Liver (tissue), 9 donors: ENCODE measurements around the gene SAMD14. TPM values are rescaled to one million over a fixed set of nuclear protein-coding genes. Genes with fewer than 3 reads are reported as not detected.
A peak's percentile ranks its signal among the peaks of the same experiment; 100 is the strongest.

Experiments
- DNase-seq: peaks from one replicate; pipeline ENCODE4 v3.0.0-alpha.2; 2017; ENCODE audit warnings: low spot score
- H3K27ac ChIP-seq, 2 donors: one replicate each; pipeline ENCODE4 v1.7.0; 2013; ENCODE audit warnings: inconsistent platforms in 2 of 2, low read length in 2 of 2, control low read depth in 1 of 2, low read depth in 1 of 2, mild to moderate bottlenecking in 1 of 2
- H3K27me3 ChIP-seq, 4 donors: one replicate each; pipeline versions ENCODE4 v1.6.1 to v1.7.0; 2013; ENCODE audit warnings: low read length in 3 of 4, inconsistent platforms in 1 of 4, mild to moderate bottlenecking in 1 of 4, moderate library complexity in 1 of 4; ENCODE audit not compliant: control insufficient read depth in 4 of 4, insufficient read depth in 4 of 4
- H3K36me3 ChIP-seq, 4 donors: one replicate each; pipeline versions ENCODE4 v1.6.1 to v1.7.0; 2013; ENCODE audit warnings: low read length in 3 of 4, mild to moderate bottlenecking in 3 of 4, low read depth in 1 of 4, moderate library complexity in 1 of 4; ENCODE audit not compliant: control insufficient read depth in 4 of 4, insufficient read depth in 3 of 4
- H3K4me1 ChIP-seq, 4 donors: one replicate each; pipeline versions ENCODE4 v1.6.1 to v1.7.0; 2013; ENCODE audit warnings: low read length in 3 of 4, mild to moderate bottlenecking in 3 of 4, moderate library complexity in 1 of 4; ENCODE audit not compliant: control insufficient read depth in 4 of 4, insufficient read depth in 4 of 4
- H3K4me3 ChIP-seq, 3 donors: one replicate each; pipeline versions ENCODE4 v1.6.1 to v1.7.0; 2013; ENCODE audit warnings: low read length in 3 of 3, control low read depth in 1 of 3, low read depth in 1 of 3, mild to moderate bottlenecking in 1 of 3
- H3K9ac ChIP-seq, 2 donors: one replicate each; pipeline ENCODE4 v1.7.0; 2013; ENCODE audit warnings: low read length in 2 of 2, mild to moderate bottlenecking in 2 of 2, moderate library complexity in 2 of 2, control low read depth in 1 of 2, low read depth in 1 of 2
- H3K9me3 ChIP-seq, 4 donors: one replicate each; pipeline versions ENCODE4 v1.6.1 to v1.7.0; 2013; ENCODE audit warnings: low read length in 3 of 4; ENCODE audit not compliant: control insufficient read depth in 4 of 4
- CTCF ChIP-seq: fragments of 150-350 bp; IDR thresholded peaks from 2 replicates; pipeline ENCODE4 v1.5.1; 2017; ENCODE audit warnings: improper control_type of control experiment, low read depth, low read length; ENCODE audit not compliant: missing input control
- EGR1 ChIP-seq, 2 donors: IDR thresholded peaks; 2 replicates each; pipeline ENCODE4 v1.6.1; 2016 to 2018; ENCODE audit warnings: antibody characterized with exemption in 2 of 2, low read depth in 2 of 2
- FOXA1 ChIP-seq: IDR thresholded peaks from 2 replicates; pipeline ENCODE4 v1.6.1; 2016; ENCODE audit warnings: antibody characterized with exemption
- FOXA2 ChIP-seq: IDR thresholded peaks from 2 replicates; pipeline ENCODE4 v1.6.1; 2016; ENCODE audit warnings: antibody characterized with exemption
- GABPA ChIP-seq, 2 donors: IDR thresholded peaks in 1 of 2; conservative IDR thresholded peaks in 1 of 2; 2 replicates each; pipeline ENCODE4 v1.6.1; 2016; ENCODE audit warnings: antibody characterized with exemption in 2 of 2, mild to moderate bottlenecking in 1 of 2, moderate library complexity in 1 of 2
- HNF4A ChIP-seq, 2 donors: conservative IDR thresholded peaks; 2 replicates each; pipeline ENCODE4 v1.6.1; 2016; ENCODE audit warnings: antibody characterized with exemption in 2 of 2, mild to moderate bottlenecking in 2 of 2
- HNF4G ChIP-seq: IDR thresholded peaks from 2 replicates; pipeline ENCODE4 v1.6.1; 2016; ENCODE audit warnings: antibody characterized with exemption
- JUND ChIP-seq, 2 donors: IDR thresholded peaks; 2 replicates each; pipeline ENCODE4 v1.6.1; 2016; ENCODE audit warnings: antibody characterized with exemption in 2 of 2
- NR2F2 ChIP-seq: IDR thresholded peaks from 2 replicates; pipeline ENCODE4 v1.6.1; 2016; ENCODE audit warnings: antibody characterized with exemption
- RAD21 ChIP-seq, 2 donors: IDR thresholded peaks; 2 replicates each; pipeline ENCODE4 v1.6.1; 2016; ENCODE audit warnings: antibody characterized with exemption in 2 of 2, mild to moderate bottlenecking in 2 of 2
- REST ChIP-seq: IDR thresholded peaks from 2 replicates; pipeline ENCODE4 v1.6.1; 2016; ENCODE audit warnings: antibody characterized with exemption, mild to moderate bottlenecking
- RXRA ChIP-seq, 2 donors: IDR thresholded peaks; 2 replicates each; pipeline ENCODE4 v1.6.1; 2017 to 2018; ENCODE audit warnings: antibody characterized with exemption in 2 of 2, mild to moderate bottlenecking in 1 of 2
- SP1 ChIP-seq: IDR thresholded peaks from 2 replicates; pipeline ENCODE4 v1.6.1; 2018; ENCODE audit warnings: antibody characterized with exemption, mild to moderate bottlenecking
- TAF1 ChIP-seq: conservative IDR thresholded peaks from 2 replicates; pipeline ENCODE4 v1.6.1; 2016; ENCODE audit warnings: antibody characterized with exemption, mild to moderate bottlenecking
- YY1 ChIP-seq: IDR thresholded peaks from 2 replicates; pipeline ENCODE4 v1.6.1; 2016; ENCODE audit warnings: antibody characterized with exemption, mild to moderate bottlenecking
- ZBTB33 ChIP-seq: IDR thresholded peaks from 2 replicates; pipeline ENCODE4 v1.6.1; 2016; ENCODE audit warnings: antibody characterized with exemption
- WGBS: extraction: QIAGEN DNeasy Blood & Tissue Kit; methylation state at CpG from one replicate; pipeline ENCODE4 v1.1.7; 2013; 5-methylcytosine and 5-hydroxymethylcytosine counted together
- polyA plus RNA-seq, 2 donors: library from polyadenylated mRNA; stranded (reverse) in 1 of 2; unstranded in 1 of 2; fragments of 200-250 nt in 1 of 2; fragments of >200 nt in 1 of 2; fragmentation: Nextera tagmentation in 1 of 2; extraction: Ambion mirVana in 1 of 2; gene quantifications; one replicate each; pipeline versions ENCODE4 v1.2.1 to v1.2.3, GENCODE V29; 2013 to 2015
- total RNA-seq, 2 donors: library from RNA; depleted of rRNA; stranded (reverse); fragments of >200 nt; gene quantifications; one replicate each; pipeline ENCODE4 v1.2.3, GENCODE V29; 2014
- TF ChIP-seq, protein P1 (sequence below): IDR thresholded peaks from 2 replicates; pipeline ENCODE4 v1.6.1; 2016; ENCODE audit warnings: antibody characterized with exemption
- TF ChIP-seq, protein P2 (sequence below): IDR thresholded peaks from 2 replicates; pipeline ENCODE4 v1.6.1; 2016; ENCODE audit warnings: antibody characterized with exemption
- donor health status: healthy.
- donor health status: healthy.
- donor health status: healthy.
- donor health status: healthy.
- donor health status: healthy.

The SAMD14 gene
- total and polyA plus RNA-seq, 4 donors = 0.50 to 0.84 (median 0.67) TPM; not detected in 1

DNA sequence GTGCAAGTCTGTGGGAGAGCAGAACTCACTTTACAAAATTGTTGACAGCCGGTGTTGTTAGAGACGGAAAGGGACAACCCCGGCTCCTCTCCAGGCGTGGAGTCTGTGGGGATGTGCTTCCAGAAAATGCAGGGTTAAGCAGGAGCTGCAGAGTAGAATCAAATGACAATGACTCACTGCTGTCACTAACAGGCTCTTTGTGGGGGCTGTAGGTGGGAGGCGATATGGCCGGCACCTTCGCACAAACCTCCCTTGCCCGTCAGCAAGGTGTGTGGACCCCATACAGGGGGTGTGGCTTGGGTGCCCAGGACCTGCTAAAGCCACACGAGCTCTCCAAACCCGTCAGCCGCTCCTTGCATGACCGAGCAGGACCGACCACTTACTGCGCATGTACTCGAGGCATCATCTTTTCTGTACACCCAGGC is 29.0 kb downstream of the SAMD14 start:
- peaks cover 22 to 63% (median 56%) of the 10 kb centered on the region in 4 donors for H3K4me1 ChIP-seq
- no peaks in the 10 kb centered on the region for H3K9me3 ChIP-seq
- no peaks in the 10 kb centered on the region for H3K27me3 ChIP-seq
- H3K4me3 ChIP-seq = peak overlapping the region in 1 of 3 donors; percentile 4
- peak overlapping the region; percentile 34 to 58 for H3K9ac ChIP-seq
- H3K36me3 ChIP-seq = peaks cover 5 to 13% (median 9%) of the 10 kb centered on the region in 4 donors
- TF ChIP-seq, protein P1, sequence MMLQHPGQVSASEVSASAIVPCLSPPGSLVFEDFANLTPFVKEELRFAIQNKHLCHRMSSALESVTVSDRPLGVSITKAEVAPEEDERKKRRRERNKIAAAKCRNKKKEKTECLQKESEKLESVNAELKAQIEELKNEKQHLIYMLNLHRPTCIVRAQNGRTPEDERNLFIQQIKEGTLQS = no peak
- TF ChIP-seq JUND (IDR thresholded peaks at IDR 0.05) (no peak), FOXA1 (no peak), SP1 (no peak), NR2F2 (no peak), RXRA (IDR thresholded peaks at IDR 0.05) (no peak), EGR1 (IDR thresholded peaks at IDR 0.05; ENCODE audit: low read depth in 2 of 2) (no peak), REST (no peak), FOXA2 (no peak), RAD21 (IDR thresholded peaks at IDR 0.05) (no peak), TAF1 (no peak)
- H3K27ac ChIP-seq = peak overlapping the region; percentile 86 to 94
- no peak for DNase-seq
- 30% methylated on average over 15 of the region's 15 CpGs for WGBS

DNA sequence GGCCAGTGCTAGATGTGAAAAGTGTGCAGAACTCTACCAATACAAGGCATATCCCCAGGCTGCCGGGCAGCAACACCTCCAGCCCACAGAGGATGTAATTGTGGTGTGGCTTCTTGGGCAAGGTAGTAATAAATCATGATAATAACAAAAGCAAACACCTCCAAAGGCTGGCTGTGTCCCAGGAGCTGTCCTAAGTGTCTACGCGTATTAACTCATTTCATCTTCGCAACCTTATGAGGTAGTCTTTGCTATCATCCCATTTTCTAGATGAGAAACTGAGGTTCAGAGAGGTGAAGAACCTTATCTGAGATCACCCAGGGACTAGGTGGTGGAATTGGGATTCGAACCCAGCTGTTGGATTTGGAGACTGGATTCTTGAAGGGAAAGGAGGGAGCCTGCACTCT is 29.5 kb downstream of the SAMD14 start:
- Histone ChIP-seq H3K36me3 (peaks cover 2 to 9% (median 7%) of the 10 kb centered on the region in 4 donors), H3K4me1 (peaks cover 22 to 68% (median 58%) of the 10 kb centered on the region in 4 donors)

More for the DNA sequence above, 29.5 kb downstream of the SAMD14 start:
- no peak for DNase-seq
- Histone ChIP-seq H3K9ac (peak overlapping the region in 1 of 2 donors; percentile 34), H3K9me3 (no peaks in the 10 kb centered on the region), H3K27me3 (no peaks in the 10 kb centered on the region), H3K27ac (peak overlapping the region; percentile 86 to 94), H3K4me3 (no peak overlapping the region)
- 77% methylated on average over 5 of the region's 5 CpGs for WGBS
- TF ChIP-seq REST = no peak
- no peak for TF ChIP-seq JUND (IDR thresholded peaks at IDR 0.05)
- TF ChIP-seq CTCF = no peak
- no peak for TF ChIP-seq NR2F2
- TF ChIP-seq EGR1 (IDR thresholded peaks at IDR 0.05; ENCODE audit: low read depth in 2 of 2) = no peak
- TF ChIP-seq, protein P1 = no peak
- no peak for TF ChIP-seq TAF1
- TF ChIP-seq, protein P2, sequence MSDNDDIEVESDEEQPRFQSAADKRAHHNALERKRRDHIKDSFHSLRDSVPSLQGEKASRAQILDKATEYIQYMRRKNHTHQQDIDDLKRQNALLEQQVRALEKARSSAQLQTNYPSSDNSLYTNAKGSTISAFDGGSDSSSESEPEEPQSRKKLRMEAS = no peak
- no peak for TF ChIP-seq FOXA2
- TF ChIP-seq FOXA1 = no peak
- TF ChIP-seq ZBTB33 = no peak
- TF ChIP-seq GABPA (IDR thresholded peaks at IDR 0.05 in 1 of 2, conservative IDR thresholded peaks at IDR 0.05 in 1 of 2) = no peak
- TF ChIP-seq RXRA (IDR thresholded peaks at IDR 0.05) = no peak
- TF ChIP-seq RAD21 (IDR thresholded peaks at IDR 0.05) = no peak
- no peak for TF ChIP-seq SP1
- no peak for TF ChIP-seq YY1
- TF ChIP-seq HNF4A (conservative IDR thresholded peaks at IDR 0.05) = no peak
- no peak for TF ChIP-seq HNF4G
